Measurements from ENCODE around the gene GP5. TPM values are rescaled to one million over a fixed set of nuclear protein-coding genes. Genes with fewer than 3 reads are reported as not detected.

The GP5 gene
- total and polyA plus RNA-seq, 4 donors = 0.03 to 3.3 (median 0.16) TPM

GRCh38 chr3:194404365-194405140, 5.5 kb upstream of the GP5 start:
- H3K4me3 ChIP-seq (ENCODE audit: low read depth in 1 of 3, low read length in 3 of 3) = no peak overlapping the region
- DNase-seq (ENCODE audit: low spot score) = no peak

GRCh38 chr3:194401868-194402329, 2.8 kb upstream of the GP5 start:
- H3K27ac ChIP-seq (ENCODE audit: low read depth in 1 of 2, low read length in 2 of 2) = no peak overlapping the region
- H3K9me3 ChIP-seq (ENCODE audit: control insufficient read depth in 4 of 4, low read length in 3 of 4) = no peaks in the 10 kb centered on the region
- H3K27me3 ChIP-seq (ENCODE audit: control insufficient read depth in 4 of 4, insufficient read depth in 4 of 4, low read length in 3 of 4) = no peaks in the 10 kb centered on the region
- H3K36me3 ChIP-seq (ENCODE audit: control insufficient read depth in 4 of 4, insufficient read depth in 3 of 4, low read depth in 1 of 4, low read length in 3 of 4) = peaks cover 0 to 8% (median 4%) of the 10 kb centered on the region in 4 donors
- WGBS = 89% methylated on average over 8 of the region's 8 CpGs
- no peak overlapping the region for H3K9ac ChIP-seq (ENCODE audit: low read depth in 1 of 2, low read length in 2 of 2)
- H3K4me1 ChIP-seq (ENCODE audit: control insufficient read depth in 4 of 4, insufficient read depth in 4 of 4, low read length in 3 of 4) = peaks cover 3 to 17% (median 11%) of the 10 kb centered on the region in 4 donors
- DNase-seq (ENCODE audit: low spot score) = no peak
- no peak overlapping the region for H3K4me3 ChIP-seq (ENCODE audit: low read depth in 1 of 3, low read length in 3 of 3)
- TF ChIP-seq ATF3 (IDR thresholded peaks at IDR 0.05) = no peak
- no peak for TF ChIP-seq TAF1 (conservative IDR thresholded peaks at IDR 0.05)
- TF ChIP-seq ZBTB33 (IDR thresholded peaks at IDR 0.05) = no peak
- no peak for TF ChIP-seq FOXA2 (IDR thresholded peaks at IDR 0.05)
- no peak for TF ChIP-seq FOXA1 (IDR thresholded peaks at IDR 0.05)
- no peak for TF ChIP-seq RAD21 (IDR thresholded peaks at IDR 0.05)
- no peak for TF ChIP-seq RXRA (IDR thresholded peaks at IDR 0.05)
- TF ChIP-seq NR2F2 (IDR thresholded peaks at IDR 0.05) = no peak
- TF ChIP-seq EGR1 (IDR thresholded peaks at IDR 0.05; ENCODE audit: low read depth in 2 of 2) = no peak
- TF ChIP-seq SP1 (IDR thresholded peaks at IDR 0.05) = no peak
- no peak for TF ChIP-seq MAX (IDR thresholded peaks at IDR 0.05)
- TF ChIP-seq REST (IDR thresholded peaks at IDR 0.05) = no peak
- TF ChIP-seq HNF4A (conservative IDR thresholded peaks at IDR 0.05) = no peak

More at GRCh38 chr3:194404365-194405140, 5.5 kb upstream of the GP5 start:
- Histone ChIP-seq H3K9ac (ENCODE audit: low read depth in 1 of 2, low read length in 2 of 2) (no peak overlapping the region), H3K36me3 (ENCODE audit: control insufficient read depth in 4 of 4, insufficient read depth in 3 of 4, low read depth in 1 of 4, low read length in 3 of 4) (peaks cover 2 to 16% (median 12%) of the 10 kb centered on the region in 4 donors), H3K27me3 (ENCODE audit: control insufficient read depth in 4 of 4, insufficient read depth in 4 of 4, low read length in 3 of 4) (no peaks in the 10 kb centered on the region), H3K27ac (ENCODE audit: low read depth in 1 of 2, low read length in 2 of 2) (no peak overlapping the region), H3K4me1 (ENCODE audit: control insufficient read depth in 4 of 4, insufficient read depth in 4 of 4, low read length in 3 of 4) (no peaks in the 10 kb centered on the region), H3K9me3 (ENCODE audit: control insufficient read depth in 4 of 4, low read length in 3 of 4) (no peaks in the 10 kb centered on the region)
- TF ChIP-seq EGR1 (IDR thresholded peaks at IDR 0.05; ENCODE audit: low read depth in 2 of 2) (no peak), HNF4A (conservative IDR thresholded peaks at IDR 0.05) (no peak), CTCF (IDR thresholded peaks at IDR 0.05; ENCODE audit: low read depth, low read length, missing input control) (peak; percentile 64), ZBTB33 (IDR thresholded peaks at IDR 0.05) (no peak), RAD21 (IDR thresholded peaks at IDR 0.05) (peak; percentile 83 to 86), TAF1 (conservative IDR thresholded peaks at IDR 0.05) (no peak)
- WGBS = 45% methylated on average over 10 of the region's 10 CpGs

Measured in liver (tissue), 9 donors.